B cell (primary cell): ENCODE results near the gene PCNX3.

Experiments used
- EZH2 ChIP-seq: IDR thresholded peaks from 2 replicates; pipeline ENCODE4 v1.6.1; 2012; ENCODE audit warnings: borderline replicate concordance, low read depth, mild to moderate bottlenecking, moderate library complexity, low read length; ENCODE audit not compliant: insufficient read depth, poor library complexity, severe bottlenecking
- TF ChIP-seq, protein P1 (sequence below): fragments of 200-600 bp; IDR thresholded peaks from one replicate; pipeline ENCODE4 v1.8.0; 2022; ENCODE audit warnings: antibody characterized with exemption, mild to moderate bottlenecking

DNA sequence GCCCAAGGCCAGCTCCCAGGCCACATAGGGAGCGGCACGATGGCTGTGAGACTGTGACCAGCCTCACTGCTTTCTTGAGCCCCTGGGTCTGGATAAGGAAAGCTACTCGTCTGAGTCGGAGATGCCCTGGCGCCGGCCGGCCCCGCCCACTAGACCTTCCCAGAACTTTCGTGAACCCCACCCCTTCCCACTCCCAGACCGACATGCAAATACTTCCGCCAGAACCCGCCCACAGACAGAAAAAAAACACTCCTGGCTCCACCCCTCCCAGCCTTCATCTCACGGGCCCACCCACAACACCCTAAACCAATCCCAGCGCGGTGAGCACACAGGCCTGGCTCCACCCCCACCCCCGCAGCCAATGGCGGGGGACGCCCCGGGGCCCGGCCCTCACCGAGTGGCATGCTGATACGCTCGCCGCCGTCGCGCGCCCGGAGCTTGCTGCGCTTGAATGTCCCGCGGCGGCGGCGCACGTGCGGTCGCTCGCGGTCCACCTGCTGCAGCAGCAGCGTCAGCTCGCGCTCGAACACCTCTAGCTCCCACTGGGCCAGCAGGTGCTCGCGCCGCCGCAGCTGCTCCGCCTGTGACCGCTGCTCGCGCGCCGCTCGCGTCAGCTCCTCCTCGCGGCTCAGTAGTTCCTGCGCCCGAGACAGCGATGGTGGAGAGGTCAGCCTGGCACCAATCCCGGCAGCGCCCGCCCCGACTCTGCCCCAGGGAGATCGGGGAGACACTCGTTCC is 8.5 kb upstream of the PCNX3 start:
- TF ChIP-seq, protein P1, sequence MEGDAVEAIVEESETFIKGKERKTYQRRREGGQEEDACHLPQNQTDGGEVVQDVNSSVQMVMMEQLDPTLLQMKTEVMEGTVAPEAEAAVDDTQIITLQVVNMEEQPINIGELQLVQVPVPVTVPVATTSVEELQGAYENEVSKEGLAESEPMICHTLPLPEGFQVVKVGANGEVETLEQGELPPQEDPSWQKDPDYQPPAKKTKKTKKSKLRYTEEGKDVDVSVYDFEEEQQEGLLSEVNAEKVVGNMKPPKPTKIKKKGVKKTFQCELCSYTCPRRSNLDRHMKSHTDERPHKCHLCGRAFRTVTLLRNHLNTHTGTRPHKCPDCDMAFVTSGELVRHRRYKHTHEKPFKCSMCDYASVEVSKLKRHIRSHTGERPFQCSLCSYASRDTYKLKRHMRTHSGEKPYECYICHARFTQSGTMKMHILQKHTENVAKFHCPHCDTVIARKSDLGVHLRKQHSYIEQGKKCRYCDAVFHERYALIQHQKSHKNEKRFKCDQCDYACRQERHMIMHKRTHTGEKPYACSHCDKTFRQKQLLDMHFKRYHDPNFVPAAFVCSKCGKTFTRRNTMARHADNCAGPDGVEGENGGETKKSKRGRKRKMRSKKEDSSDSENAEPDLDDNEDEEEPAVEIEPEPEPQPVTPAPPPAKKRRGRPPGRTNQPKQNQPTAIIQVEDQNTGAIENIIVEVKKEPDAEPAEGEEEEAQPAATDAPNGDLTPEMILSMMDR = no peak
- TF ChIP-seq EZH2 = no peak
